HEK293 (cell line): ENCODE results near the gene TFB2M.

ENCODE experiments used
- AEBP2 ChIP-seq: fragments of 450-650 bp; formaldehyde crosslinking; IDR thresholded peaks from 2 replicates; pipeline ENCODE4 v1.5.1; 2016; ENCODE audit warnings: missing biosample characterization, missing genetic modification characterization, borderline replicate concordance
- CTCF ChIP-seq: fragments of 450-650 bp; formaldehyde crosslinking; IDR thresholded peaks from 2 replicates; pipeline ENCODE4 v1.5.1; 2016; ENCODE audit warnings: missing biosample characterization, missing genetic modification characterization
- FEZF1 ChIP-seq: fragments of 450-650 bp; formaldehyde crosslinking; IDR thresholded peaks from 2 replicates; pipeline ENCODE4 v1.5.1; 2016; ENCODE audit warnings: missing biosample characterization, missing genetic modification characterization
- MYNN ChIP-seq: fragments of 450-650 bp; formaldehyde crosslinking; IDR thresholded peaks from 2 replicates; pipeline ENCODE4 v1.5.1; 2016; ENCODE audit warnings: missing biosample characterization, missing genetic modification characterization, borderline replicate concordance
- YY1 ChIP-seq: fragments of 450-650 bp; formaldehyde crosslinking; IDR thresholded peaks from 2 replicates; pipeline ENCODE4 v1.5.1; 2018; ENCODE audit warnings: missing biosample characterization, missing genetic modification characterization
- ZNF704 ChIP-seq: fragments of 450-650 bp; formaldehyde crosslinking; IDR thresholded peaks from 2 replicates; pipeline ENCODE4 v1.5.1; 2016; ENCODE audit warnings: missing biosample characterization, missing genetic modification characterization
- ZSCAN30 ChIP-seq: fragments of 450-650 bp; IDR thresholded peaks from 2 replicates; pipeline ENCODE4 v1.5.1; 2018; ENCODE audit warnings: missing biosample characterization, mild to moderate bottlenecking, missing genetic modification characterization, moderate library complexity

GRCh38 chr1:246591958-246592357 lies 25.9 kb upstream of the TFB2M start:
- TF ChIP-seq ZNF704 (no peak), CTCF (tag by site-specific recombination) (no peak), ZSCAN30 (no peak), FEZF1 (tag by site-specific recombination) (no peak), YY1 (tag by site-specific recombination) (no peak), AEBP2 (tag by site-specific recombination) (no peak), MYNN (tag by site-specific recombination) (no peak)
